PC-9 (cell line): ENCODE measurements around the gene FBLN2. TPM values are rescaled to one million over a fixed set of nuclear protein-coding genes. Genes with fewer than 3 reads are reported as not detected.

Source experiments
- BruUV-seq: library from RNA; stranded (reverse); fragments of 400-500 nt; replicated peaks from 2 replicates; lab custom pipeline; 2021; lab: Mats Ljungman, UMichigan
- CTCF ChIA-PET: fragments of 300-600 bp; sonication (Branson Sonifier 250); formaldehyde crosslinking; loops from one replicate; lab custom pipeline; 2022; ENCODE audit warnings: antibody characterized with exemption; lab: Charles Lee
- POLR2A ChIA-PET: fragments of 300-600 bp; sonication (Branson Sonifier 250); formaldehyde crosslinking; loops from one replicate; lab custom pipeline; 2022; ENCODE audit warnings: antibody characterized with exemption; ENCODE audit not compliant: unreplicated experiment; lab: Charles Lee
- DNase-seq, 2 experiments: peaks; one replicate each; pipeline versions ENCODE4 v3.0.0 to v3.0.0-alpha.2; 2015 to 2022; ENCODE audit warnings: mixed read lengths in 1 of 2
- H2AFZ ChIP-seq: fragments of 200-600 bp; sonication (generic); 2 replicates; pipeline ENCODE4 v1.8.1; 2017; ENCODE audit warnings: antibody characterized with exemption
- H3F3A ChIP-seq: fragments of 200-600 bp; sonication (generic); 2 replicates; pipeline ENCODE4 v1.8.1; 2017; ENCODE audit warnings: antibody characterized with exemption, mild to moderate bottlenecking, low read depth; ENCODE audit not compliant: insufficient read depth
- H3K27ac ChIP-seq: fragments of 200-600 bp; sonication (generic); 2 replicates; pipeline ENCODE4 v1.6.1; 2016; ENCODE audit warnings: mixed run types
- H3K27me3 ChIP-seq: fragments of 200-600 bp; sonication (generic); 2 replicates; pipeline ENCODE4 v1.6.1; 2016; ENCODE audit warnings: low read depth, mixed run types; ENCODE audit not compliant: insufficient read depth
- H3K36me3 ChIP-seq: fragments of 200-600 bp; sonication (generic); 2 replicates; pipeline ENCODE4 v1.6.1; 2016; ENCODE audit warnings: low read depth, mixed run types
- H3K4me1 ChIP-seq: fragments of 200-600 bp; sonication (generic); replicated peaks from 2 replicates; pipeline ENCODE4 v1.6.1; 2016; ENCODE audit warnings: mixed run types; ENCODE audit not compliant: insufficient read depth
- H3K4me2 ChIP-seq: fragments of 200-600 bp; sonication (generic); 2 replicates; pipeline ENCODE4 v1.6.1; 2017; ENCODE audit warnings: mixed run types
- H3K4me3 ChIP-seq: fragments of 200-600 bp; sonication (generic); 2 replicates; pipeline ENCODE4 v1.6.1; 2016; ENCODE audit warnings: mixed run types
- H3K79me2 ChIP-seq: fragments of 200-600 bp; sonication (generic); 2 replicates; pipeline ENCODE4 v1.6.1; 2017; ENCODE audit warnings: low read depth, mixed run types
- H3K9me2 ChIP-seq: fragments of 200-600 bp; sonication (generic); 2 replicates; pipeline ENCODE4 v1.8.1; 2017; ENCODE audit warnings: mild to moderate bottlenecking; ENCODE audit not compliant: insufficient read depth
- H3K9me3 ChIP-seq: fragments of 200-600 bp; sonication (generic); 2 replicates; pipeline ENCODE4 v1.8.1; 2016; ENCODE audit warnings: low read depth; ENCODE audit not compliant: insufficient read depth
- H4K20me1 ChIP-seq: fragments of 200-600 bp; sonication (generic); 2 replicates; pipeline ENCODE4 v1.8.1; 2017; ENCODE audit not compliant: insufficient read depth
- EZH2 ChIP-seq: fragments of 200-600 bp; sonication (generic); IDR thresholded peaks from 2 replicates; pipeline ENCODE4 v1.8.0; 2017; ENCODE audit warnings: antibody characterized with exemption, low read depth
- intact Hi-C: fragments of 100-400 bp; cut with micrococcal nuclease; formaldehyde crosslinking; loops from one replicate; pipeline ENCODE4 v1.10.0; 2022; ENCODE audit not compliant: unreplicated experiment
- total RNA-seq: library from RNA; stranded (reverse); gene quantifications from 2 replicates; pipeline ENCODE4 v1.2.3, GENCODE V29; 2021
- TF ChIP-seq, protein P1 (sequence below): fragments of 200-600 bp; sonication (generic); conservative IDR thresholded peaks from 2 replicates; pipeline ENCODE4 v1.6.1; 2017; ENCODE audit warnings: mixed run types, antibody characterized with exemption, mild to moderate bottlenecking, moderate library complexity

FBLN2 gene
- total RNA-seq, 1 experiment from 2014 or later: 0.57 TPM

DNA sequence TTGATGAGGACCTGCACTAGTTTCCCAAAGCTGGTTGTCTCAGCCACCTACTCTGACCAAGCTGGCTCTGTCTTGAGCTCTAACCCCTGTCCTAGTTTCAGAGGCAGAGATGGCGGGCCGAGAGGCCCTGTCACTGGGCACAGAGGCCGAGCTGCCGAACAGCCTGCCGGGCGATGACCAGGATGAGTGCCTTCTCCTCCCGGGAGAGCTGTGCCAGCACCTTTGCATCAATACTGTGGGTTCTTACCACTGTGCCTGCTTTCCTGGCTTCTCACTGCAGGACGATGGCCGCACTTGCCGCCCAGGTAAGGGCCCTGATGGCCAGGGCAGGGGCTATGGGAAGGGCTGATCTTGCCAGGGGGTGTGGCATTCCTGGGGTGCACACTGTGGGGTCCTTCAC lies 69.1 kb downstream of the FBLN2 start:
- no peaks in the 10 kb centered on the region for H3K4me1 ChIP-seq
- no peaks in the 10 kb centered on the region for H3K9me2 ChIP-seq
- no peak overlapping the region for H3K4me2 ChIP-seq
- intact Hi-C loops: no loop called here
- no peaks in the 10 kb centered on the region for H3K79me2 ChIP-seq
- no peak overlapping the region for H3K4me3 ChIP-seq
- peaks cover 8% of the 10 kb centered on the region; the same call in 1 of the 2 replicates for H3K27me3 ChIP-seq
- ChIA-PET POLR2A (no interaction called here), CTCF (no interaction called here)
- H3K9me3 ChIP-seq: no peaks in the 10 kb centered on the region
- no peak overlapping the region for H3K27ac ChIP-seq
- DNase-seq: no peak
- no peaks in the 10 kb centered on the region for H4K20me1 ChIP-seq
- no TSS peak for BruUV-seq
- H3F3A ChIP-seq: no peaks in the 10 kb centered on the region
- no peaks in the 10 kb centered on the region for H3K36me3 ChIP-seq
- no peak overlapping the region for H2AFZ ChIP-seq
- TF ChIP-seq, protein P1, sequence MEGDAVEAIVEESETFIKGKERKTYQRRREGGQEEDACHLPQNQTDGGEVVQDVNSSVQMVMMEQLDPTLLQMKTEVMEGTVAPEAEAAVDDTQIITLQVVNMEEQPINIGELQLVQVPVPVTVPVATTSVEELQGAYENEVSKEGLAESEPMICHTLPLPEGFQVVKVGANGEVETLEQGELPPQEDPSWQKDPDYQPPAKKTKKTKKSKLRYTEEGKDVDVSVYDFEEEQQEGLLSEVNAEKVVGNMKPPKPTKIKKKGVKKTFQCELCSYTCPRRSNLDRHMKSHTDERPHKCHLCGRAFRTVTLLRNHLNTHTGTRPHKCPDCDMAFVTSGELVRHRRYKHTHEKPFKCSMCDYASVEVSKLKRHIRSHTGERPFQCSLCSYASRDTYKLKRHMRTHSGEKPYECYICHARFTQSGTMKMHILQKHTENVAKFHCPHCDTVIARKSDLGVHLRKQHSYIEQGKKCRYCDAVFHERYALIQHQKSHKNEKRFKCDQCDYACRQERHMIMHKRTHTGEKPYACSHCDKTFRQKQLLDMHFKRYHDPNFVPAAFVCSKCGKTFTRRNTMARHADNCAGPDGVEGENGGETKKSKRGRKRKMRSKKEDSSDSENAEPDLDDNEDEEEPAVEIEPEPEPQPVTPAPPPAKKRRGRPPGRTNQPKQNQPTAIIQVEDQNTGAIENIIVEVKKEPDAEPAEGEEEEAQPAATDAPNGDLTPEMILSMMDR: no peak
- TF ChIP-seq EZH2: no peak

GRCh38 chr3:13618836-13619235 lies 69.9 kb downstream of the FBLN2 start:
- H3K9me3 ChIP-seq: no peaks in the 10 kb centered on the region
- H2AFZ ChIP-seq: no peak overlapping the region
- peaks cover 8% of the 10 kb centered on the region; the same call in 1 of the 2 replicates for H3K27me3 ChIP-seq
- no peaks in the 10 kb centered on the region for H3K9me2 ChIP-seq
- H3K36me3 ChIP-seq: no peaks in the 10 kb centered on the region
- H4K20me1 ChIP-seq: no peaks in the 10 kb centered on the region
- H3K4me3 ChIP-seq: no peak overlapping the region
- intact Hi-C loops: no loop called here
- H3K79me2 ChIP-seq: no peaks in the 10 kb centered on the region
- ChIA-PET CTCF (interaction anchor here (0.6 kb wide), 2 partner anchors 8 to 21 kb away, joined by 6 to 20 read pairs; no protein-coding TSS in a partner anchor), POLR2A (no interaction called here)
- H3K4me2 ChIP-seq: no peak overlapping the region
- BruUV-seq: no TSS peak
- no peaks in the 10 kb centered on the region for H3K4me1 ChIP-seq
- no peaks in the 10 kb centered on the region for H3F3A ChIP-seq
- TF ChIP-seq, protein P1: no peak
- TF ChIP-seq EZH2: no peak
- H3K27ac ChIP-seq: no peak overlapping the region
- DNase-seq: no peak

- intact Hi-C loops: no loop called here
- H3K27ac ChIP-seq: no peak overlapping the region
- H3K4me2 ChIP-seq: no peak overlapping the region
- H4K20me1 ChIP-seq: no peaks in the 10 kb centered on the region
- H3F3A ChIP-seq: no peaks in the 10 kb centered on the region
- H3K79me2 ChIP-seq: no peaks in the 10 kb centered on the region
- CTCF ChIA-PET: no interaction called here
- H3K4me1 ChIP-seq: no peaks in the 10 kb centered on the region
- H3K4me3 ChIP-seq: no peak overlapping the region
- H3K9me2 ChIP-seq: no peaks in the 10 kb centered on the region
- H3K27me3 ChIP-seq: peaks cover 8% of the 10 kb centered on the region; the same call in 1 of the 2 replicates
- BruUV-seq: no TSS peak
- TF ChIP-seq EZH2: no peak
- TF ChIP-seq, protein P1: no peak
- H2AFZ ChIP-seq: no peak overlapping the region
- POLR2A ChIA-PET: no interaction called here
- H3K9me3 ChIP-seq: no peaks in the 10 kb centered on the region
- no peaks in the 10 kb centered on the region for H3K36me3 ChIP-seq
- DNase-seq: no peak
Observed at GRCh38 chr3:13619661-13620230, 70.8 kb downstream of the FBLN2 start.
